GM12892 (cell line): ENCODE results near the gene KRTAP10-7.
"Not testable (repeated sequence)": the region's sequence is repeated elsewhere in the genome, so short reads cannot be mapped to it uniquely, and the experiment has no call there.

Experiments
- POLR2A ChIP-seq: IDR thresholded peaks from 2 replicates; pipeline ENCODE4 v1.6.1; 2011; ENCODE audit warnings: low read depth, low read length, control low read depth
- POLR2AphosphoS5 ChIP-seq: IDR thresholded peaks from 2 replicates; pipeline ENCODE4 v1.6.1; 2011; ENCODE audit warnings: low read depth, low read length, control low read depth
- TAF1 ChIP-seq: IDR thresholded peaks from 2 replicates; pipeline ENCODE4 v1.6.1; 2011; ENCODE audit warnings: low read depth, mild to moderate bottlenecking, control low read depth, low read length, borderline replicate concordance

DNA sequence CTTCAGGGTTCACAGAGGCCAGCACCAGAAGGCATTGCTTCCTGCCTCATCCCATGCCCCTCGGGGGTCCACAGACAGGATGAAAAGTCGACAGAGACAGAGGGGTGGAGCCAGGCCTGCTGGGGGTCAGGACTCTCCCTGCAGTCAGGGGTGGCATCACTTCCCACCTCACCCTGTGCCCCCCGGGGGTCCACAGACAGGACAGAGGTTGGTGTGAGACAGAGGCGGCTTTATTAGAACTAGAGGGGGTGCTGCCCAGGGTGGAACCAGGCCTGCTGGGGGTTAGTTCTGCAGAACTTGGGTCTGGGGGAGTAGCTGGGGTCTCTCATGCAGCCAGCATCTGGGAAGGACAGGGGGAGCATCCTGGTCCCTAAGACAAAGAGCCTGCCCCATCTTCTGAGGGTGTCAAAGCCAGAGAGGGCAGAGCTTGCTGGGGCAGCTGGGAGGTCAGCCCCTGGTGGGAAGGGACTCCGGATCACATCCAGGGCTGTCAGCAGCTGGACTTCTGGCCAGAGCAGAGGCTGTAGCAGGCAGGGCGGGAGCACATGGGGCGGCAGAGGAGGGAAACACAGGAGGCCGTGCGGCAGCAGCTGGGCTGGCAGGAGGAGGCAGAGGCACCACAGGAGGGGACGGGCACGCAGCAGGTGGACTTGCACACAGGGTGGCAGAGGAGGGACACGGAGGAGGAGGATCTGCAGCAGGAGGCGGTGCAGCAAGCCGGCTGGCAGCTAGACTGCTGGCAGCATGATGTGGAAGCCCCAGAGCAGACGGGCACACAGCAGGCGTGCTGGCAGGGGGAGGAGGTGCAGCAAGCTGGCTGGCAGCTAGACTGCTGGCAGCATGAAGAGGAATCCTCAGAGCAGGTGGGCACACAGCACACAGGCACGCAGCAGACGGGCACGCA, 9.2 kb upstream of the KRTAP10-7 start:
- TF ChIP-seq POLR2AphosphoS5, TAF1, POLR2A: not testable (repeated sequence)
